AG04449 (cell line): Measurements from ENCODE around the gene ADCYAP1.

Experiments
- CTCF ChIA-PET: fragments of 350-600 bp; formaldehyde crosslinking; extraction: SDS; loops from one replicate; lab custom pipeline; 2021; ENCODE audit warnings: antibody characterized with exemption; lab: Yijun Ruan, JAX
- POLR2A ChIA-PET: fragments of 400-600, 350-600 bp; formaldehyde crosslinking; extraction: SDS; loops from one replicate; lab custom pipeline; 2020; ENCODE audit warnings: antibody characterized with exemption, inconsistent platforms; lab: Yijun Ruan, JAX
- DNase-seq: peaks from one replicate; pipeline ENCODE4 v3.0.0-alpha.2; 2010; ENCODE audit warnings: low read depth, low spot score
- H3K4me3 ChIP-seq: 2 replicates; pipeline ENCODE4 v1.5.1; 2011; ENCODE audit warnings: low read depth, mild to moderate bottlenecking, control low read depth, low read length
- TF ChIP-seq, protein P1 (sequence below): IDR thresholded peaks from one replicate; pipeline ENCODE4 v1.5.1; 2011; ENCODE audit warnings: mild to moderate bottlenecking, moderate library complexity, low read length, control low read depth, inconsistent platforms; ENCODE audit not compliant: insufficient read depth; ENCODE audit errors: missing control alignments

The ADCYAP1 gene

DNA sequence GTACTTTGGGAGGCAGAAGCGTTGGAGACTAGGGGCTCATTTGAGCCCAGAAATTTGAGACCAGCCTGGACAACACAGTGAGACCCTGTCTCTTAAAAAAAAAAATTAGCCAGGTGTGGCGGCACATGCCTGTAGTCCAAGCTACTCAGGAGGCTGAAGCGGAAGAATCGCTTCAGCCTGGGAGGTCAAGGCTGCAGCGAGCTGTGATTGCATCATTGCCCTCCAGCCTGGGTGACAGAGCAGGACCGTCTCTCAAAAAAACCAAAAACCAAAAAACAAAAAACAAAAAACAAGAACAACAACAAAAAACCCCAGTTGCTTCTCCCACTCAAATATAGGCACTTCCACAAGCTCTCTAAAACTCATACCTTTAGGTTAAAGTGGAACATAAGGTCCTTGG lies 27.4 kb upstream of the ADCYAP1 start:
- POLR2A ChIA-PET, result no interaction called here
- H3K4me3 ChIP-seq, result no peak overlapping the region
- DNase-seq, result no peak
- CTCF ChIA-PET, result no interaction called here
- TF ChIP-seq, protein P1, sequence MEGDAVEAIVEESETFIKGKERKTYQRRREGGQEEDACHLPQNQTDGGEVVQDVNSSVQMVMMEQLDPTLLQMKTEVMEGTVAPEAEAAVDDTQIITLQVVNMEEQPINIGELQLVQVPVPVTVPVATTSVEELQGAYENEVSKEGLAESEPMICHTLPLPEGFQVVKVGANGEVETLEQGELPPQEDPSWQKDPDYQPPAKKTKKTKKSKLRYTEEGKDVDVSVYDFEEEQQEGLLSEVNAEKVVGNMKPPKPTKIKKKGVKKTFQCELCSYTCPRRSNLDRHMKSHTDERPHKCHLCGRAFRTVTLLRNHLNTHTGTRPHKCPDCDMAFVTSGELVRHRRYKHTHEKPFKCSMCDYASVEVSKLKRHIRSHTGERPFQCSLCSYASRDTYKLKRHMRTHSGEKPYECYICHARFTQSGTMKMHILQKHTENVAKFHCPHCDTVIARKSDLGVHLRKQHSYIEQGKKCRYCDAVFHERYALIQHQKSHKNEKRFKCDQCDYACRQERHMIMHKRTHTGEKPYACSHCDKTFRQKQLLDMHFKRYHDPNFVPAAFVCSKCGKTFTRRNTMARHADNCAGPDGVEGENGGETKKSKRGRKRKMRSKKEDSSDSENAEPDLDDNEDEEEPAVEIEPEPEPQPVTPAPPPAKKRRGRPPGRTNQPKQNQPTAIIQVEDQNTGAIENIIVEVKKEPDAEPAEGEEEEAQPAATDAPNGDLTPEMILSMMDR, result no peak

DNA sequence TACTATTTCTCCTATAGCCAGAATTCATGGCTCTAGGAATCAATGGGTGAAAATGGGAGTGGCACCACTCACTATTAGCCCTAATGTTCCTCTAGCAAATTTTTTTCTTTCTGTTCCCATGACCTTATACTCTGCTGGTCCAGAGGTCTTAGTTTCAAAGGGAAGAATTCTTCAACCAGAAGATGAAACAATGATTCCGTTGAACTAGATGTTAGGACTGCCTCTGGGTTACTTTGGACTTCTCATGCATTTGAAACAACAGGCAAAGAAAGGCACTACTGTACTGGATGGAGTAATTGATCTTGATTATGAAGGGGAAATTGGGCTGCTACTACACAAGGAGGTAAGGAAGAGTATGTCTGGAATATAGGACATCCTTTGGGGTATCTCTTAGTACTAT lies 18.6 kb upstream of the ADCYAP1 start:
- ChIA-PET CTCF (no interaction called here), POLR2A (no interaction called here)
- DNase-seq, result no peak
- TF ChIP-seq, protein P1, result no peak
- no peak overlapping the region for H3K4me3 ChIP-seq

- no peak overlapping the region for H3K4me3 ChIP-seq
- ChIA-PET POLR2A (no interaction called here), CTCF (no interaction called here)
- DNase-seq, result no peak
- TF ChIP-seq, protein P1, result no peak
These were observed 17.0 kb upstream of the ADCYAP1 start for GRCh38 chr18:887716-888115.

- no peak for DNase-seq
- ChIA-PET CTCF (no interaction called here), POLR2A (no interaction called here)
- H3K4me3 ChIP-seq, result no peak overlapping the region
- TF ChIP-seq, protein P1, result no peak
These were observed 12.4 kb upstream of the ADCYAP1 start for GRCh38 chr18:892316-892715.

DNA sequence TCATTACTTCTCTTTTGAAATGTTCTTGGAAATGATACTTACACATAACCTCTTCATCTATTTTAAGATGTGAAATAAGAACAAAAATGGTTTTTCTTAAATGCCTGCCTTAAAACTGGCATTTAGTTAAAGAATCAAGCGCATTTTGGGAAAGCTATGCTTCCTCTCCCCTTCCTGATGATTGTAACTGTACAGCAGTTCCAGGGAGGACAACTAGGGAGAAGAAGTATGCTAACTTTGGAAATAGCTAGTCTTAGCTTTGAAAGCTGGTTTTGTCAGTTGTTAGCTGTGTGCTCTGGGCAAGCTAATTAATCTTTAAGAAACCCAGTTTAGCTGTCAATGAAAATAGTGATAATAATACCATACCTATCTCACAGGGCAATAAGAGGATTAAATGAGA lies 8.4 kb upstream of the ADCYAP1 start:
- TF ChIP-seq, protein P1, result no peak
- DNase-seq, result no peak
- CTCF ChIA-PET, result interaction anchor here (1.3 to 2.0 kb wide), 2 partner anchors 9 to 31 kb away, joined by 3 to 5 read pairs; partner anchors contain the start of gene ADCYAP1
- H3K4me3 ChIP-seq, result no peak overlapping the region
- POLR2A ChIA-PET, result no interaction called here

GRCh38 chr18:901761-902160 lies 2.9 kb upstream of the ADCYAP1 start:
- ChIA-PET POLR2A (no interaction called here), CTCF (interaction anchor here (1.0 to 2.0 kb wide), 2 partner anchors 43 to 60 kb away, joined by 3 to 5 read pairs; no protein-coding TSS in a partner anchor)
- TF ChIP-seq, protein P1, result no peak
- no peak for DNase-seq
- H3K4me3 ChIP-seq, result no peak overlapping the region
